Measurements from ENCODE around the gene CELF5. TPM values are rescaled to one million over a fixed set of nuclear protein-coding genes. Genes with fewer than 3 reads are reported as not detected.

CELF5 gene
- total RNA-seq, 1 experiment from 2014 or later = 1.2 TPM

DNA sequence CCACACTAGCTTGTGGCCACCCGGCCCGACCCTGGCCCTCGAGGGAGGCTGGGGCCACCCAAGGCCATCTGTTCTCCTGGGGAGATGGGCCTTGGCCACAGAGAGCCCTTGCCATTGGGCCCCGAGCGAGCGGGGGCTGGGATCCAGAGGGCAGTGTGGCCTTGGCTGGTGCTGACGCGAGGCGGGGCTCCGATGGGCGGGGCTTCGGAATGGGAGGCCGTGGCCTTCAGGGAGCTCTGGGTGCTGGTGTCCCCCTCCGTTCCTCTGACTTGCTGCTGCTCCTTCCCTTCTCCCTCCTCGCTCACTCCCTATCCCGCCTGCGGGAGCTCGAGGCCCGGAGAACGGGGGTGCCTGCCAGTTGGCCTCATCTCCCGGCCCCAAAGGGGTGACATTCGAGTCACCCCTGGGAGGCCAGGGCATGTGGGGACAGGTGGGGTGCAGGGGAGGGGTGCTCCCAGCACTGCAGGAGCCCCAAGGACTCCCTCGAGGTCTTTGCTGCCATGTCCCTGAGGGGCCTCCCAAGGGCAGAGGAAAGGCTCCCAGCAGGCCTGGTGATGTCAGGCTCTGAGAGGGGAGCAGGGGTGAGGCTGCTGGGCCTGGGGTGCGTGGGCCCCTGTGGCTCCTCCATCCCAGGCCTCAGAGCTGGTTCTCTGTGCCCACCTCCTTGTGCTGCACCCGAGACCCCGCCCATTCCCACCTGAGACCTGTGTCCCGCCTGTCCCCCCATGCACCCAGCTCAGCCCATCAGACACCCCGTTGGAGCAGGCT, 34.6 kb upstream of the CELF5 start:
- no peak for ATAC-seq
- no peaks in the 10 kb centered on the region for H3K27me3 ChIP-seq (ENCODE audit: control insufficient read depth, insufficient read depth, low read length)
- H3K4me1 ChIP-seq (ENCODE audit: control insufficient read depth, insufficient read depth, low read length) = no peaks in the 10 kb centered on the region
- intact Hi-C loops (cut with micrococcal nuclease; ENCODE audit: unreplicated experiment) = no loop called here
- in situ Hi-C loops (cut with HindIII; ENCODE audit: low pct_unique_long_range_greater_than_20kb, low sequenced_read_pairs) = no loop called here
- no peak for DNase-seq (ENCODE audit: low read depth, low spot score)
- no TSS peak for BruUV-seq (replicated peaks)
- H3K4me3 ChIP-seq (ENCODE audit: low read depth in 2 of 2, low read length in 2 of 2) = no peak overlapping the region
- no peaks in the 10 kb centered on the region for H3K9me3 ChIP-seq (ENCODE audit: control insufficient read depth, insufficient read depth, low read depth, low read length)
- no peaks in the 10 kb centered on the region; the same call in 1 of the 2 replicates for H3K36me3 ChIP-seq (ENCODE audit: control insufficient read depth, insufficient read depth, low read length)
- POLR2A ChIA-PET = interaction anchor here (0.5 kb wide), 1 partner anchor 950 kb away, joined by 5 read pairs; no protein-coding TSS in a partner anchor
- H3K27ac ChIP-seq (ENCODE audit: low read length) = no peak overlapping the region
- TF ChIP-seq SIN3A (IDR thresholded peaks at IDR 0.05; ENCODE audit: borderline replicate concordance, insufficient read depth, low read depth, low read length) (no peak), TCF7L2 (IDR thresholded peaks at IDR 0.05; ENCODE audit: low read depth, low read length) (no peak), POLR2AphosphoS5 (IDR thresholded peaks at IDR 0.05; ENCODE audit: low read depth, low read length) (no peak)
- TF ChIP-seq, protein P1, sequence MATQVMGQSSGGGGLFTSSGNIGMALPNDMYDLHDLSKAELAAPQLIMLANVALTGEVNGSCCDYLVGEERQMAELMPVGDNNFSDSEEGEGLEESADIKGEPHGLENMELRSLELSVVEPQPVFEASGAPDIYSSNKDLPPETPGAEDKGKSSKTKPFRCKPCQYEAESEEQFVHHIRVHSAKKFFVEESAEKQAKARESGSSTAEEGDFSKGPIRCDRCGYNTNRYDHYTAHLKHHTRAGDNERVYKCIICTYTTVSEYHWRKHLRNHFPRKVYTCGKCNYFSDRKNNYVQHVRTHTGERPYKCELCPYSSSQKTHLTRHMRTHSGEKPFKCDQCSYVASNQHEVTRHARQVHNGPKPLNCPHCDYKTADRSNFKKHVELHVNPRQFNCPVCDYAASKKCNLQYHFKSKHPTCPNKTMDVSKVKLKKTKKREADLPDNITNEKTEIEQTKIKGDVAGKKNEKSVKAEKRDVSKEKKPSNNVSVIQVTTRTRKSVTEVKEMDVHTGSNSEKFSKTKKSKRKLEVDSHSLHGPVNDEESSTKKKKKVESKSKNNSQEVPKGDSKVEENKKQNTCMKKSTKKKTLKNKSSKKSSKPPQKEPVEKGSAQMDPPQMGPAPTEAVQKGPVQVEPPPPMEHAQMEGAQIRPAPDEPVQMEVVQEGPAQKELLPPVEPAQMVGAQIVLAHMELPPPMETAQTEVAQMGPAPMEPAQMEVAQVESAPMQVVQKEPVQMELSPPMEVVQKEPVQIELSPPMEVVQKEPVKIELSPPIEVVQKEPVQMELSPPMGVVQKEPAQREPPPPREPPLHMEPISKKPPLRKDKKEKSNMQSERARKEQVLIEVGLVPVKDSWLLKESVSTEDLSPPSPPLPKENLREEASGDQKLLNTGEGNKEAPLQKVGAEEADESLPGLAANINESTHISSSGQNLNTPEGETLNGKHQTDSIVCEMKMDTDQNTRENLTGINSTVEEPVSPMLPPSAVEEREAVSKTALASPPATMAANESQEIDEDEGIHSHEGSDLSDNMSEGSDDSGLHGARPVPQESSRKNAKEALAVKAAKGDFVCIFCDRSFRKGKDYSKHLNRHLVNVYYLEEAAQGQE (IDR thresholded peaks at IDR 0.05; ENCODE audit: insufficient read depth in 1 of 2, low read depth in 2 of 2, low read length in 1 of 2) = no peak
- TF ChIP-seq, protein P2, sequence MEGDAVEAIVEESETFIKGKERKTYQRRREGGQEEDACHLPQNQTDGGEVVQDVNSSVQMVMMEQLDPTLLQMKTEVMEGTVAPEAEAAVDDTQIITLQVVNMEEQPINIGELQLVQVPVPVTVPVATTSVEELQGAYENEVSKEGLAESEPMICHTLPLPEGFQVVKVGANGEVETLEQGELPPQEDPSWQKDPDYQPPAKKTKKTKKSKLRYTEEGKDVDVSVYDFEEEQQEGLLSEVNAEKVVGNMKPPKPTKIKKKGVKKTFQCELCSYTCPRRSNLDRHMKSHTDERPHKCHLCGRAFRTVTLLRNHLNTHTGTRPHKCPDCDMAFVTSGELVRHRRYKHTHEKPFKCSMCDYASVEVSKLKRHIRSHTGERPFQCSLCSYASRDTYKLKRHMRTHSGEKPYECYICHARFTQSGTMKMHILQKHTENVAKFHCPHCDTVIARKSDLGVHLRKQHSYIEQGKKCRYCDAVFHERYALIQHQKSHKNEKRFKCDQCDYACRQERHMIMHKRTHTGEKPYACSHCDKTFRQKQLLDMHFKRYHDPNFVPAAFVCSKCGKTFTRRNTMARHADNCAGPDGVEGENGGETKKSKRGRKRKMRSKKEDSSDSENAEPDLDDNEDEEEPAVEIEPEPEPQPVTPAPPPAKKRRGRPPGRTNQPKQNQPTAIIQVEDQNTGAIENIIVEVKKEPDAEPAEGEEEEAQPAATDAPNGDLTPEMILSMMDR (IDR thresholded peaks at IDR 0.05) = no peak
- CTCF ChIA-PET = no interaction called here

DNA sequence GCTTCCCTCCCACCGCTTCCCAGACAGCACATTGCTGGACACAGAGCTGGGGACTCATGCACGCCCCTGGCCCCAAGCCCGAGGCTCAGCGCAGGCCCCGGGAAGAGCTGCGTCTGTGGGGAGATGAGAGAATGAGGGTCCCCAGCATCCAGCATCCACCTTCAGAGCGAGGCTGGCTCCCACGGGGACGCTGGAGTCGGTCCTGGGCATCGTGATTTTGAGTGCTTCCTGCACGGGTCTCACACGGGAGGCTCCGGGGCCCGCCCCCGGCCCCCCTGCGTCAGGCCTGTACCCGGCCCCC, 34.0 kb upstream of the CELF5 start:
- Histone ChIP-seq H3K27me3 (ENCODE audit: control insufficient read depth, insufficient read depth, low read length) (no peaks in the 10 kb centered on the region), H3K4me1 (ENCODE audit: control insufficient read depth, insufficient read depth, low read length) (no peaks in the 10 kb centered on the region), H3K36me3 (ENCODE audit: control insufficient read depth, insufficient read depth, low read length) (no peaks in the 10 kb centered on the region; the same call in 1 of the 2 replicates), H3K4me3 (ENCODE audit: low read depth in 2 of 2, low read length in 2 of 2) (no peak overlapping the region), H3K9me3 (ENCODE audit: control insufficient read depth, insufficient read depth, low read depth, low read length) (no peaks in the 10 kb centered on the region), H3K27ac (ENCODE audit: low read length) (no peak overlapping the region)
- no peak for DNase-seq (ENCODE audit: low read depth, low spot score)
- POLR2A ChIA-PET = no interaction called here
- TF ChIP-seq, protein P1 (IDR thresholded peaks at IDR 0.05; ENCODE audit: insufficient read depth in 1 of 2, low read depth in 2 of 2, low read length in 1 of 2) = no peak
- no peak for TF ChIP-seq TCF7L2 (IDR thresholded peaks at IDR 0.05; ENCODE audit: low read depth, low read length)
- no peak for TF ChIP-seq SIN3A (IDR thresholded peaks at IDR 0.05; ENCODE audit: borderline replicate concordance, insufficient read depth, low read depth, low read length)
- TF ChIP-seq, protein P2 (IDR thresholded peaks at IDR 0.05) = no peak
- no peak for TF ChIP-seq POLR2AphosphoS5 (IDR thresholded peaks at IDR 0.05; ENCODE audit: low read depth, low read length)
- CTCF ChIA-PET = no interaction called here
- no TSS peak for BruUV-seq (replicated peaks)
- intact Hi-C loops (cut with micrococcal nuclease; ENCODE audit: unreplicated experiment) (no loop called here), in situ Hi-C loops (cut with HindIII; ENCODE audit: low pct_unique_long_range_greater_than_20kb, low sequenced_read_pairs) (no loop called here)
- ATAC-seq = no peak
